GM12878 (cell line): ENCODE results near the gene PID1. TPM values are rescaled to one million over a fixed set of nuclear protein-coding genes. Genes with fewer than 3 reads are reported as not detected.

Experiments
- ATAC-seq: fragments of 200-7000 bp; cut with Tn5 transposase; 3 replicates; pipeline ENCODE4 v1.9.1; 2020; ENCODE audit warnings: mild to moderate bottlenecking, moderate library complexity
- BruUV-seq: library from RNA; stranded (reverse); fragments of 400-500 nt; replicated peaks from 2 replicates; lab custom pipeline; 2021; lab: Mats Ljungman, UMichigan
- CTCF ChIA-PET: fragments of 300-600 bp; sonication (Branson Sonifier 250); formaldehyde crosslinking; extraction: SDS; loops from one replicate; lab custom pipeline; 2021; ENCODE audit warnings: inconsistent platforms; lab: Yijun Ruan, JAX
- POLR2A ChIA-PET: fragments of 350-600 bp; formaldehyde crosslinking; extraction: SDS; loops from one replicate; lab custom pipeline; 2021; ENCODE audit warnings: inconsistent platforms; lab: Charles Lee
- RAD21 ChIA-PET: fragments of 300-600 bp; sonication (Branson Sonifier 250); formaldehyde crosslinking; loops from one replicate; lab custom pipeline; 2023; ENCODE audit warnings: antibody characterized with exemption; ENCODE audit not compliant: unreplicated experiment; lab: Charles Lee
- SMC1A ChIA-PET: fragments of 300-600 bp; sonication (Branson Sonifier 250); formaldehyde crosslinking; loops from one replicate; lab custom pipeline; 2023; ENCODE audit not compliant: unreplicated experiment, uncharacterized antibody; lab: Charles Lee
- DNase-seq: peaks from one replicate; pipeline ENCODE4 v3.0.0-alpha.2; 2011; ENCODE audit warnings: low read depth, low spot score
- FAIRE-seq: peaks from 3 replicates; lab custom pipeline; 2011; peaks lifted over from hg19 to GRCh38; lab: Jason Lieb, UNC
- H2AFZ ChIP-seq: 2 replicates; pipeline ENCODE4 v1.6.0; 2011; ENCODE audit warnings: low read depth, low read length, control low read depth; ENCODE audit not compliant: control insufficient read depth
- H3K27ac ChIP-seq: 2 replicates; pipeline ENCODE4 v1.5.1; 2011; ENCODE audit warnings: control low read depth; ENCODE audit not compliant: control insufficient read depth, insufficient read depth
- H3K27me3 ChIP-seq, 2 experiments: replicated peaks in 1 of 2; 2 replicates each; pipeline versions ENCODE4 v1.6.0 to v1.6.1; 2011; ENCODE audit warnings: low read length in 1 of 2; ENCODE audit not compliant: control insufficient read depth in 2 of 2, insufficient read depth in 2 of 2
- H3K36me3 ChIP-seq, 2 experiments: 2 replicates each; pipeline ENCODE4 v1.5.1; 2011; ENCODE audit warnings: low read length in 1 of 2; ENCODE audit not compliant: control insufficient read depth in 2 of 2, insufficient read depth in 2 of 2
- H3K4me1 ChIP-seq: 2 replicates; pipeline ENCODE4 v1.6.1; 2011; ENCODE audit warnings: mild to moderate bottlenecking, low read length, moderate library complexity, mixed read lengths; ENCODE audit not compliant: control insufficient read depth, insufficient read depth
- H3K4me2 ChIP-seq: 2 replicates; pipeline ENCODE4 v1.6.0; 2011; ENCODE audit warnings: control low read depth; ENCODE audit not compliant: control insufficient read depth, insufficient read depth
- H3K4me3 ChIP-seq: fragments of 200-600 bp; sonication (generic); 2 replicates; pipeline ENCODE4 v1.5.1; 2016
- H3K79me2 ChIP-seq: 2 replicates; pipeline ENCODE4 v1.6.0; 2011; ENCODE audit warnings: low read length; ENCODE audit not compliant: control insufficient read depth, insufficient read depth
- H3K9ac ChIP-seq: 2 replicates; pipeline ENCODE4 v1.8.0; 2011; ENCODE audit warnings: low read length, control low read depth, mixed read lengths; ENCODE audit not compliant: control insufficient read depth, insufficient read depth
- H3K9me3 ChIP-seq: replicated peaks from 3 replicates; pipeline ENCODE4 v1.5.1; 2011; ENCODE audit warnings: mild to moderate bottlenecking, low read length; ENCODE audit not compliant: control insufficient read depth, insufficient read depth
- H4K20me1 ChIP-seq: 2 replicates; pipeline ENCODE4 v1.6.0; 2011; ENCODE audit not compliant: control insufficient read depth, insufficient read depth
- BACH1 ChIP-seq: fragments of 450-650 bp; IDR thresholded peaks from 2 replicates; pipeline ENCODE4 v1.6.1; 2017; ENCODE audit warnings: mild to moderate bottlenecking, borderline replicate concordance
- CREB1 ChIP-seq: IDR thresholded peaks from 2 replicates; pipeline ENCODE4 v1.6.1; 2012; ENCODE audit warnings: low read depth, mild to moderate bottlenecking, inconsistent platforms
- CREM ChIP-seq: IDR thresholded peaks from 2 replicates; pipeline ENCODE4 v1.6.1; 2014; ENCODE audit warnings: antibody characterized with exemption, low read depth
- HDAC6 ChIP-seq: fragments of 200-600 bp; sonication (generic); IDR thresholded peaks from one replicate; pipeline ENCODE4 v1.8.0; 2017; ENCODE audit warnings: antibody characterized with exemption; ENCODE audit not compliant: unreplicated experiment
- PAX8 ChIP-seq: fragments of 450-650 bp; IDR thresholded peaks from 2 replicates; pipeline ENCODE4 v1.6.1; 2017; ENCODE audit warnings: mild to moderate bottlenecking, moderate library complexity
- RB1 ChIP-seq: fragments of 450-650 bp; formaldehyde crosslinking; IDR thresholded peaks from 2 replicates; pipeline ENCODE4 v1.6.1; 2017; ENCODE audit warnings: mild to moderate bottlenecking, borderline replicate concordance
- SIN3A ChIP-seq: IDR thresholded peaks from 2 replicates; pipeline ENCODE4 v1.6.1; 2012; ENCODE audit warnings: low read depth, low read length, improper control_type of control experiment
- SREBF2 ChIP-seq: IDR thresholded peaks from 2 replicates; pipeline ENCODE4 v1.6.1; 2012; ENCODE audit warnings: mild to moderate bottlenecking, low read length
- SRF ChIP-seq, 2 experiments: IDR thresholded peaks; 2 replicates each; pipeline ENCODE4 v1.6.1; 2011; ENCODE audit warnings: low read depth in 2 of 2, low read length in 2 of 2, mild to moderate bottlenecking in 1 of 2, moderate library complexity in 1 of 2
- SUPT20H ChIP-seq: IDR thresholded peaks from 2 replicates; pipeline ENCODE4 v1.6.1; 2011; ENCODE audit warnings: low read depth, mild to moderate bottlenecking, low read length, moderate library complexity, borderline replicate concordance; ENCODE audit not compliant: control insufficient read depth
- ZBED1 ChIP-seq: IDR thresholded peaks from 2 replicates; pipeline ENCODE4 v1.6.1; 2016; ENCODE audit warnings: borderline replicate concordance
- WGBS: methylation state at CpG from one replicate; pipeline ENCODE4 v1.1.6; 2016; ENCODE audit warnings: low lambda C conversion rate; ENCODE audit not compliant: insufficient replicate concordance, insufficient coverage; ENCODE audit errors: missing lambda C conversion rate; 5-methylcytosine and 5-hydroxymethylcytosine counted together
- in situ Hi-C: fragments of 300-500 bp; cut with MboI; formaldehyde crosslinking; loops from 9 replicates; pipeline ENCODE4 v1.14.3; 2018; ENCODE audit warnings: mixed read lengths
- intact Hi-C: fragments of 100-400 bp; cut with micrococcal nuclease; formaldehyde crosslinking; loops from one replicate; pipeline ENCODE4 v1.14.2; 2022; ENCODE audit not compliant: unreplicated experiment
- polyA plus RNA-seq, 11 experiments: library from polyadenylated mRNA; depleted of rRNA in 4 of 11; unstranded in 6 of 11; stranded (reverse) in 5 of 11; fragments of >200 nt; fragmentation: Nextera tagmentation in 4 of 11; fragmentation: Illumina TruSeq in 1 of 11; extraction: Ambion mirVana in 4 of 11; extraction: Trizol in 1 of 11; gene quantifications; 1 replicate in 1 of 11; 2 replicates in 10 of 11; pipeline versions ENCODE4 v1.2.1 to v1.2.3, GENCODE V29; 2011 to 2016; ENCODE audit warnings: inconsistent platforms in 2 of 11, missing spikeins in 2 of 11, low read depth in 1 of 11
- total RNA-seq, 4 experiments: library from RNA; depleted of rRNA in 3 of 4; stranded (reverse); fragments of >200 nt in 3 of 4; fragmentation: Illumina TruSeq in 1 of 4; extraction: Trizol in 1 of 4; gene quantifications; 2 replicates each; pipeline versions ENCODE4 v1.2.1 to v1.2.3, GENCODE V29; 2013 to 2021
- TF ChIP-seq, protein P1 (sequence below): fragments of 450-650 bp; IDR thresholded peaks from 2 replicates; pipeline ENCODE4 v1.6.1; 2017; ENCODE audit warnings: antibody characterized with exemption, mild to moderate bottlenecking, moderate library complexity

PID1 gene
- total and polyA plus RNA-seq, 10 of the 15 experiments (the other 5 are each of a cell fraction or from before 2014, with no cell fraction given), result not detected

DNA sequence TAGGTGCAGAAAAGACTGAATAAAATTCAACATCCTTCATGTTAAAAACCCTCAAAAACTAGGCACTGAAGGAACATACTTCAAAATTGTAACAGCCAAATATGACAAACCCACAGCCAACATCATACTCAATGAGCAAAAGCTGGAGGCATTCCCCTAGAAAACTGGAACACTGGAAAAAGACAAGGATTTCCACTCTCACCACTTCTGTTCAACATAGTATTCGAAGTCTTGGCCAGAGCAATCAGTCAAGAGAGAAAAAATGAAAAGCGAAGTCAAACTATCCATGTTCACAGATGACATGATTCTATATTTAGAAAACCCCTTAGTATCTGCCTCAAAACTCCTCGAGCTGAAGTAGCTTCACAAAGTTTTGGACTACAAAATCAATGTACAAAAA, 282.3 kb downstream of the PID1 start:
- H3K36me3 ChIP-seq, result no peaks in the 10 kb centered on the region
- TF ChIP-seq CREB1 (no peak), CREM (no peak), SIN3A (no peak), HDAC6 (no peak), SRF (IDR thresholded peaks at IDR 0.05; ENCODE audit: low read depth in 2 of 2, low read length in 2 of 2) (no peak), BACH1 (no peak), RB1 (no peak), SUPT20H (no peak), SREBF2 (no peak), ZBED1 (no peak), PAX8 (no peak)
- TF ChIP-seq, protein P1, sequence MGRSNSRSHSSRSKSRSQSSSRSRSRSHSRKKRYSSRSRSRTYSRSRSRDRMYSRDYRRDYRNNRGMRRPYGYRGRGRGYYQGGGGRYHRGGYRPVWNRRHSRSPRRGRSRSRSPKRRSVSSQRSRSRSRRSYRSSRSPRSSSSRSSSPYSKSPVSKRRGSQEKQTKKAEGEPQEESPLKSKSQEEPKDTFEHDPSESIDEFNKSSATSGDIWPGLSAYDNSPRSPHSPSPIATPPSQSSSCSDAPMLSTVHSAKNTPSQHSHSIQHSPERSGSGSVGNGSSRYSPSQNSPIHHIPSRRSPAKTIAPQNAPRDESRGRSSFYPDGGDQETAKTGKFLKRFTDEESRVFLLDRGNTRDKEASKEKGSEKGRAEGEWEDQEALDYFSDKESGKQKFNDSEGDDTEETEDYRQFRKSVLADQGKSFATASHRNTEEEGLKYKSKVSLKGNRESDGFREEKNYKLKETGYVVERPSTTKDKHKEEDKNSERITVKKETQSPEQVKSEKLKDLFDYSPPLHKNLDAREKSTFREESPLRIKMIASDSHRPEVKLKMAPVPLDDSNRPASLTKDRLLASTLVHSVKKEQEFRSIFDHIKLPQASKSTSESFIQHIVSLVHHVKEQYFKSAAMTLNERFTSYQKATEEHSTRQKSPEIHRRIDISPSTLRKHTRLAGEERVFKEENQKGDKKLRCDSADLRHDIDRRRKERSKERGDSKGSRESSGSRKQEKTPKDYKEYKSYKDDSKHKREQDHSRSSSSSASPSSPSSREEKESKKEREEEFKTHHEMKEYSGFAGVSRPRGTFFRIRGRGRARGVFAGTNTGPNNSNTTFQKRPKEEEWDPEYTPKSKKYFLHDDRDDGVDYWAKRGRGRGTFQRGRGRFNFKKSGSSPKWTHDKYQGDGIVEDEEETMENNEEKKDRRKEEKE, result no peak
- TF ChIP-seq, all 136 proteins: peak for 0
- DNase-seq, result no peak
- Histone ChIP-seq H3K27ac (no peak overlapping the region), H3K9ac (no peak overlapping the region), H3K79me2 (no peaks in the 10 kb centered on the region), H3K9me3 (no peaks in the 10 kb centered on the region; the same call in 2 of the 3 replicates), H3K4me2 (no peak overlapping the region), H3K4me1 (no peaks in the 10 kb centered on the region), H3K4me3 (no peak overlapping the region), H2AFZ (no peak overlapping the region), H4K20me1 (no peaks in the 10 kb centered on the region), H3K27me3 (no peaks in the 10 kb centered on the region)
- no TSS peak for BruUV-seq
- ATAC-seq, result no peak
- ChIA-PET SMC1A (no interaction called here), POLR2A (no interaction called here), CTCF (no interaction called here), RAD21 (no interaction called here)
- no peak for FAIRE-seq
- WGBS, result 6% methylated on average over 3 of the region's 3 CpGs
- intact Hi-C loops (no loop called here), in situ Hi-C loops (no loop called here)
